Gastrocnemius medialis (tissue), 4 donors: ENCODE data around the gene DNM2. TPM values are rescaled to one million over a fixed set of nuclear protein-coding genes. Genes with fewer than 3 reads are reported as not detected.
"Not testable (repeated sequence)": the region's sequence is repeated elsewhere in the genome, so short reads cannot be mapped to it uniquely, and the experiment has no call there.

Source experiments
- ATAC-seq, 2 donors: fragments of 150-250 bp; one replicate each; pipeline ENCODE4 v1.9.1; 2016
- DNase-seq, 2 donors: peaks; one replicate each; pipeline ENCODE4 v3.0.0-alpha.2; 2019
- H3K27ac ChIP-seq, 4 donors: fragments of 200-600 bp; sonication (generic); 1 replicate in 1 of 4; 2 replicates in 3 of 4; pipeline ENCODE4 v1.5.1; 2016 to 2018; ENCODE audit warnings: mild to moderate bottlenecking in 2 of 4, moderate library complexity in 1 of 4
- H3K27me3 ChIP-seq, 3 donors: fragments of 200-600 bp; sonication (generic) in 2 of 3; 1 replicate in 1 of 3; 2 replicates in 2 of 3; pipeline versions ENCODE4 v1.5.1 to v1.6.0; 2016 to 2019; ENCODE audit warnings: mild to moderate bottlenecking in 1 of 3, moderate library complexity in 1 of 3
- H3K36me3 ChIP-seq, 2 donors: fragments of 200-600 bp; sonication (generic) in 1 of 2; one replicate each; pipeline ENCODE4 v1.5.1; 2017 to 2018
- H3K4me1 ChIP-seq, 2 donors: fragments of 200-600 bp; sonication (generic) in 1 of 2; one replicate each; pipeline ENCODE4 v1.5.1; 2016 to 2017; ENCODE audit warnings: mild to moderate bottlenecking in 2 of 2
- H3K4me3 ChIP-seq, 4 donors: fragments of 200-600 bp; sonication (generic) in 3 of 4; 1 replicate in 1 of 4; 2 replicates in 3 of 4; pipeline ENCODE4 v1.5.1; 2016 to 2019; ENCODE audit warnings: mild to moderate bottlenecking in 2 of 4
- H3K9me3 ChIP-seq, 3 donors: fragments of 200-600 bp; sonication (generic) in 2 of 3; 1 replicate in 1 of 3; 2 replicates in 2 of 3; pipeline ENCODE4 v1.5.1; 2016 to 2019
- POLR2A ChIP-seq, 2 donors: fragments of 450-650 bp; IDR thresholded peaks; one replicate each; pipeline ENCODE4 v1.6.1; 2017; ENCODE audit warnings: antibody characterized with exemption in 2 of 2, mild to moderate bottlenecking in 2 of 2, moderate library complexity in 2 of 2
- in situ Hi-C, 4 donors: fragments of 200-750 bp; cut with MboI; loops; one replicate each; pipeline versions ENCODE4 v1.15.0 to v1.8.0; 2017; ENCODE audit warnings: low sequenced_read_pairs in 4 of 4
- intact Hi-C: fragments of 100-400 bp; cut with DNase I; formaldehyde crosslinking; loops from one replicate; pipeline ENCODE4 v1.15.1; 2023; ENCODE audit warnings: low total_unique reads
- microRNA counts, 2 donors: library from miRNA; unstranded; fragments of <30 nt; microRNA quantifications; one replicate each; lab custom pipeline; 2016
- microRNA-seq, 2 donors: library from miRNA; unstranded; fragments of <30 nt; microRNA quantifications; one replicate each; pipeline ENCODE4, GENCODE V29; 2016; ENCODE audit warnings: borderline replicate concordance in 2 of 2
- total RNA-seq, 4 donors: library from RNA; depleted of rRNA; stranded (reverse); fragments of >200 nt; gene quantifications; one replicate each; pipeline versions ENCODE4 v1.1.0 to v1.2.3, GENCODE V29; 2016
- TF ChIP-seq, protein P1 (sequence below), 5 experiments: fragments of 450-650 bp in 3 of 5; fragments of 200-600 bp in 2 of 5; sonication (generic) in 2 of 5; IDR thresholded peaks in 4 of 5; conservative IDR thresholded peaks in 1 of 5; 1 replicate in 4 of 5; 2 replicates in 1 of 5; pipeline ENCODE4 v1.5.1; 2016 to 2019; ENCODE audit warnings: antibody characterized with exemption in 5 of 5, mild to moderate bottlenecking in 3 of 5, moderate library complexity in 3 of 5

DNM2 gene
- total RNA-seq, 4 donors from 2014 or later, result 76.2 to 131 (median 108) TPM

- H3K27ac ChIP-seq, result peak overlapping the region; percentile 84 to 98 (median 92)
- no peaks in the 10 kb centered on the region for H3K27me3 ChIP-seq
- H3K9me3 ChIP-seq, result no peaks in the 10 kb centered on the region
- no peak for DNase-seq
- in situ Hi-C loops, result loop anchor here in 3 of 4 donors (5.0 to 10.0 kb wide), 3 partner anchors 51 to 61 kb away; partner anchors contain the start of genes TIMM29 (in 2 of the 3) and YIPF2 (in 2 of the 3)
- peaks cover 48 to 51% of the 10 kb centered on the region in 2 donors for H3K4me1 ChIP-seq
- H3K4me3 ChIP-seq, result no peak overlapping the region
- intact Hi-C loops, result loop anchor here (5.0 kb wide), 2 partner anchors 38 to 307 kb away; partner anchors contain the start of genes CDKN2D and KRI1
- no peak for ATAC-seq
- TF ChIP-seq, protein P1, sequence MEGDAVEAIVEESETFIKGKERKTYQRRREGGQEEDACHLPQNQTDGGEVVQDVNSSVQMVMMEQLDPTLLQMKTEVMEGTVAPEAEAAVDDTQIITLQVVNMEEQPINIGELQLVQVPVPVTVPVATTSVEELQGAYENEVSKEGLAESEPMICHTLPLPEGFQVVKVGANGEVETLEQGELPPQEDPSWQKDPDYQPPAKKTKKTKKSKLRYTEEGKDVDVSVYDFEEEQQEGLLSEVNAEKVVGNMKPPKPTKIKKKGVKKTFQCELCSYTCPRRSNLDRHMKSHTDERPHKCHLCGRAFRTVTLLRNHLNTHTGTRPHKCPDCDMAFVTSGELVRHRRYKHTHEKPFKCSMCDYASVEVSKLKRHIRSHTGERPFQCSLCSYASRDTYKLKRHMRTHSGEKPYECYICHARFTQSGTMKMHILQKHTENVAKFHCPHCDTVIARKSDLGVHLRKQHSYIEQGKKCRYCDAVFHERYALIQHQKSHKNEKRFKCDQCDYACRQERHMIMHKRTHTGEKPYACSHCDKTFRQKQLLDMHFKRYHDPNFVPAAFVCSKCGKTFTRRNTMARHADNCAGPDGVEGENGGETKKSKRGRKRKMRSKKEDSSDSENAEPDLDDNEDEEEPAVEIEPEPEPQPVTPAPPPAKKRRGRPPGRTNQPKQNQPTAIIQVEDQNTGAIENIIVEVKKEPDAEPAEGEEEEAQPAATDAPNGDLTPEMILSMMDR (IDR thresholded peaks at IDR 0.05 in 4 of 5, conservative IDR thresholded peaks at IDR 0.05 in 1 of 5), result no peak
- TF ChIP-seq POLR2A (IDR thresholded peaks at IDR 0.05), result no peak
- no peaks in the 10 kb centered on the region for H3K36me3 ChIP-seq
These were observed 156.1 kb downstream of the DNM2 start for GRCh38 chr19:10874024-10874423.

- peak in 1 of 2 donors; percentile 36 for TF ChIP-seq POLR2A (IDR thresholded peaks at IDR 0.05)
- TF ChIP-seq, protein P1 (IDR thresholded peaks at IDR 0.05 in 4 of 5, conservative IDR thresholded peaks at IDR 0.05 in 1 of 5), result no peak
- Histone ChIP-seq H3K9me3 (no peaks in the 10 kb centered on the region), H3K36me3 (no peaks in the 10 kb centered on the region), H3K27ac (peak overlapping the region; percentile 84 to 98 (median 92)), H3K4me3 (peak overlapping the region in 2 of 4 donors; percentile 12 to 16), H3K27me3 (no peaks in the 10 kb centered on the region), H3K4me1 (peaks cover 72 to 75% of the 10 kb centered on the region in 2 donors)
- in situ Hi-C loops, result loop anchor here in 2 of 4 donors (10.0 kb wide), 2 partner anchors 48 to 58 kb away; partner anchors contain the start of genes TIMM29 (in 1 of the 2) and YIPF2 (in 1 of the 2)
- ATAC-seq (peak; percentile 81 to 83), DNase-seq (peak; percentile 84 to 96)
- intact Hi-C loops, result no loop called here
These were observed 158.8 kb downstream of the DNM2 start for GRCh38 chr19:10876459-10877240.

GRCh38 chr19:10877608-10878007 is 159.7 kb downstream of the DNM2 start:
- H3K27me3 ChIP-seq, result not testable (repeated sequence)

GRCh38 chr19:10878253-10878652 is 160.4 kb downstream of the DNM2 start:
- Histone ChIP-seq H3K9me3 (no peaks in the 10 kb centered on the region), H3K27me3 (no peaks in the 10 kb centered on the region), H3K27ac (peak overlapping the region; percentile 84 to 98 (median 92)), H3K4me3 (no peak overlapping the region), H3K36me3 (no peaks in the 10 kb centered on the region), H3K4me1 (peaks cover 77 to 80% of the 10 kb centered on the region in 2 donors)
- TF ChIP-seq, protein P1 (IDR thresholded peaks at IDR 0.05 in 4 of 5, conservative IDR thresholded peaks at IDR 0.05 in 1 of 5), result no peak
- no peak for TF ChIP-seq POLR2A (IDR thresholded peaks at IDR 0.05)
- ATAC-seq (no peak), DNase-seq (no peak)
- in situ Hi-C loops, result loop anchor here in 2 of 4 donors (10.0 kb wide), 2 partner anchors 47 to 57 kb away; partner anchors contain the start of genes TIMM29 (in 1 of the 2) and YIPF2 (in 1 of the 2)
- intact Hi-C loops, result loop anchor here (2.0 kb wide), 1 partner anchor 19 kb away; no protein-coding TSS in a partner anchor

More at GRCh38 chr19:10877608-10878007, 159.7 kb downstream of the DNM2 start:
- DNase-seq, H3K9me3 ChIP-seq, ATAC-seq, H3K36me3 ChIP-seq, H3K4me3 ChIP-seq: not testable (repeated sequence)
- intact Hi-C loops (loop anchor here (2.0 kb wide), 1 partner anchor 19 kb away; no protein-coding TSS in a partner anchor), in situ Hi-C loops (loop anchor here in 2 of 4 donors (10.0 kb wide), 2 partner anchors 47 to 57 kb away; partner anchors contain the start of genes TIMM29 (in 1 of the 2) and YIPF2 (in 1 of the 2))
- peaks cover 77 to 81% of the 10 kb centered on the region in 2 donors for H3K4me1 ChIP-seq
- peak overlapping the region; percentile 84 to 98 (median 92) for H3K27ac ChIP-seq

MicroRNAs within 50 kb of the gene (microRNA counts, 767-probe panel; counts per million panel counts)
- microRNA hsa-miR-638 (lab: Ali Mortazavi, UCI), result 356 to 448 counts per million in 2 donors

Small RNA genes lying within 50 kb of the gene (microRNA-seq; reads per million reads assigned to microRNA genes)
- 0 reads per million in 2 donors for gene MIR199A1
- 0 reads per million in 2 donors for gene MIR4748
- 0 reads per million in 2 donors for gene MIR638
- 0 reads per million in 2 donors for gene MIR6793

Other genes with a start within 250 kb of the DNM2 start
- 100 to 1,000 TPM; 189 to 336 (median 228) TPM for gene KEAP1, start 214.7 kb upstream of the DNM2 start, total RNA-seq
- gene S1PR5, start 200.6 kb upstream of the DNM2 start, total RNA-seq, result not detected
- 100 to 1,000 TPM in 2 of 4 donors, 10 to 100 TPM in 2; 67.6 to 127 (median 96.0) TPM for gene ATG4D, start 174.2 kb upstream of the DNM2 start, total RNA-seq
- gene KRI1, start 152.1 kb upstream of the DNM2 start, total RNA-seq, result 10 to 100 TPM; 16.8 to 24.1 (median 19.9) TPM
- gene CDKN2D, start 149.1 kb upstream of the DNM2 start, total RNA-seq, result 10 to 100 TPM in 3 of 4 donors, 1 to 10 TPM in 1; 7.3 to 18.1 (median 13.4) TPM
- under 1 TPM in 1 of 4 donors, not detected in 3; 0.32 TPM for gene AP1M2, start 130.8 kb upstream of the DNM2 start, total RNA-seq
- 100 to 1,000 TPM in 2 of 4 donors, 10 to 100 TPM in 2; 51.1 to 168 (median 105) TPM for gene SLC44A2, start 92.5 kb upstream of the DNM2 start, total RNA-seq
- 10 to 100 TPM; 67.3 to 88.2 (median 76.6) TPM for gene ILF3, start 63.7 kb upstream of the DNM2 start, total RNA-seq
- 10 to 100 TPM in 3 of 4 donors, 1 to 10 TPM in 1; 9.5 to 25.7 (median 15.4) TPM for gene QTRT1, start 16.6 kb upstream of the DNM2 start, total RNA-seq
- gene TMED1, start 118.1 kb downstream of the DNM2 start, total RNA-seq, result 10 to 100 TPM; 33.0 to 90.0 (median 57.1) TPM
- 1 to 10 TPM; 1.4 to 3.9 (median 1.9) TPM for gene C19orf38, start 130.3 kb downstream of the DNM2 start, total RNA-seq
- 10 to 100 TPM; 31.2 to 58.5 (median 53.0) TPM for gene CARM1, start 153.5 kb downstream of the DNM2 start, total RNA-seq
- gene YIPF2, start 210.6 kb downstream of the DNM2 start, total RNA-seq, result 10 to 100 TPM; 17.8 to 30.8 (median 24.2) TPM
- gene TIMM29, start 210.7 kb downstream of the DNM2 start, total RNA-seq, result 10 to 100 TPM; 28.7 to 54.5 (median 34.8) TPM
- 10 to 100 TPM; 24.0 to 72.6 (median 68.7) TPM for gene SMARCA4, start 243.0 kb downstream of the DNM2 start, total RNA-seq